ENCODE results near the gene IGSF23. TPM values are rescaled to one million over a fixed set of nuclear protein-coding genes. Genes with fewer than 3 reads are reported as not detected.

IGSF23 gene
- total RNA-seq, 1 donor from 2014 or later = not detected

GRCh38 chr19:44603201-44603945 is 10.0 kb upstream of the IGSF23 start:
- Mint-ChIP-seq H3K36me3 (ENCODE audit: low read depth) (no peaks in the 10 kb centered on the region), H3K27ac (no peak overlapping the region), H3K4me3 (no peak overlapping the region), H3K27me3 (peaks cover 16% of the 10 kb centered on the region), H3K4me1 (peaks cover 10% of the 10 kb centered on the region), H3K9me3 (peaks cover 7% of the 10 kb centered on the region)
- no peak for DNase-seq
- no peak for TF ChIP-seq CTCF (IDR thresholded peaks at IDR 0.05)
- intact Hi-C loops (cut with micrococcal nuclease) = no loop called here
- ChIA-PET POLR2A (no interaction called here), CTCF (no interaction called here)
- no peak for ATAC-seq (ENCODE audit: low read depth)

GRCh38 chr19:44604241-44604640 is 9.1 kb upstream of the IGSF23 start:
- H3K27ac Mint-ChIP-seq = no peak overlapping the region
- peaks cover 2% of the 10 kb centered on the region for H3K9me3 Mint-ChIP-seq
- H3K4me1 Mint-ChIP-seq = peaks cover 10% of the 10 kb centered on the region
- peaks cover 16% of the 10 kb centered on the region for H3K27me3 Mint-ChIP-seq
- ChIA-PET POLR2A (no interaction called here), CTCF (no interaction called here)
- TF ChIP-seq CTCF (IDR thresholded peaks at IDR 0.05) = no peak
- DNase-seq = no peak
- no peak for ATAC-seq (ENCODE audit: low read depth)
- no peaks in the 10 kb centered on the region for H3K36me3 Mint-ChIP-seq (ENCODE audit: low read depth)
- H3K4me3 Mint-ChIP-seq = no peak overlapping the region
- intact Hi-C loops (cut with micrococcal nuclease) = no loop called here

- CTCF ChIA-PET = no interaction called here
- Mint-ChIP-seq H3K27ac (no peak overlapping the region), H3K9me3 (peaks cover 2% of the 10 kb centered on the region)
These were observed 7.8 kb upstream of the IGSF23 start for GRCh38 chr19:44605547-44605946.

GRCh38 chr19:44607049-44607448 is 6.3 kb upstream of the IGSF23 start:
- Mint-ChIP-seq H3K36me3 (ENCODE audit: low read depth) (no peaks in the 10 kb centered on the region), H3K9me3 (peaks cover 2% of the 10 kb centered on the region), H3K27ac (no peak overlapping the region), H3K27me3 (peaks cover 8% of the 10 kb centered on the region), H3K4me1 (peaks cover 10% of the 10 kb centered on the region), H3K4me3 (no peak overlapping the region)
- no peak for ATAC-seq (ENCODE audit: low read depth)
- ChIA-PET CTCF (no interaction called here), POLR2A (no interaction called here)
- TF ChIP-seq CTCF (IDR thresholded peaks at IDR 0.05) = no peak
- DNase-seq = no peak
- intact Hi-C loops (cut with micrococcal nuclease) = no loop called here

More at GRCh38 chr19:44605547-44605946, 7.8 kb upstream of the IGSF23 start:
- peaks cover 10% of the 10 kb centered on the region for H3K4me1 Mint-ChIP-seq
- DNase-seq (no peak), ATAC-seq (ENCODE audit: low read depth) (no peak)
- peaks cover 8% of the 10 kb centered on the region for H3K27me3 Mint-ChIP-seq
- H3K4me3 Mint-ChIP-seq = no peak overlapping the region
- intact Hi-C loops (cut with micrococcal nuclease) = no loop called here
- TF ChIP-seq CTCF (IDR thresholded peaks at IDR 0.05) = no peak
- H3K36me3 Mint-ChIP-seq (ENCODE audit: low read depth) = no peaks in the 10 kb centered on the region
- POLR2A ChIA-PET = no interaction called here

- TF ChIP-seq CTCF (IDR thresholded peaks at IDR 0.05) = no peak
- POLR2A ChIA-PET = no interaction called here
- Mint-ChIP-seq H3K4me3 (no peak overlapping the region), H3K36me3 (ENCODE audit: low read depth) (no peaks in the 10 kb centered on the region), H3K4me1 (peaks cover 10% of the 10 kb centered on the region), H3K27me3 (peaks cover 10% of the 10 kb centered on the region), H3K9me3 (peaks cover 2% of the 10 kb centered on the region), H3K27ac (no peak overlapping the region)
- intact Hi-C loops (cut with micrococcal nuclease) = no loop called here
- CTCF ChIA-PET = no interaction called here
- DNase-seq = no peak
- no peak for ATAC-seq (ENCODE audit: low read depth)
These were observed 5.4 kb upstream of the IGSF23 start for GRCh38 chr19:44607917-44608316.

Data from activated B cell treated with CpG ODN at 0.5 μM for 24 hours (primary cell).